Tibial artery (tissue), 4 donors: ENCODE measurements around the gene CKLF.

Experiments
- DNase-seq, 2 donors: peaks; one replicate each; pipeline ENCODE4 v3.0.0-alpha.2; 2019
- H3K27ac ChIP-seq, 2 donors: fragments of 200-600 bp; sonication (generic) in 1 of 2; 1 replicate in 1 of 2; 2 replicates in 1 of 2; pipeline ENCODE4 v1.5.1; 2018 to 2019; ENCODE audit warnings: mild to moderate bottlenecking in 1 of 2
- H3K27me3 ChIP-seq, 2 donors: fragments of 200-600 bp; sonication (generic) in 1 of 2; one replicate each; pipeline versions ENCODE4 v1.5.1 to v1.6.0; 2016 to 2019
- H3K36me3 ChIP-seq, 3 donors: fragments of 200-600 bp; sonication (generic) in 2 of 3; one replicate each; pipeline ENCODE4 v1.5.1; 2016 to 2019; ENCODE audit warnings: mild to moderate bottlenecking in 2 of 3
- H3K4me1 ChIP-seq, 4 donors: fragments of 200-600 bp; sonication (generic) in 2 of 4; 1 replicate in 3 of 4; 2 replicates in 1 of 4; pipeline ENCODE4 v1.5.1; 2016 to 2019
- H3K4me3 ChIP-seq, 2 donors: fragments of 200-600 bp; sonication (generic) in 1 of 2; 1 replicate in 1 of 2; 2 replicates in 1 of 2; pipeline ENCODE4 v1.5.1; 2018 to 2019; ENCODE audit warnings: mild to moderate bottlenecking in 2 of 2
- H3K9me3 ChIP-seq, 3 donors: fragments of 200-600 bp; sonication (generic) in 1 of 3; one replicate each; pipeline ENCODE4 v1.5.1; 2016 to 2019
- intact Hi-C: fragments of 100-400 bp; cut with DNase I; formaldehyde crosslinking; loops from one replicate; pipeline ENCODE4 v1.15.0; 2023; ENCODE audit warnings: low total_unique reads
- TF ChIP-seq, protein P1 (sequence below), 2 experiments: fragments of 200-600 bp in 1 of 2; fragments of 450-650 bp in 1 of 2; IDR thresholded peaks; one replicate each; pipeline ENCODE4 v1.5.1; 2017 to 2019; ENCODE audit warnings: antibody characterized with exemption in 2 of 2, mild to moderate bottlenecking in 1 of 2, moderate library complexity in 1 of 2

The CKLF gene

GRCh38 chr16:66554495-66554894, 2.1 kb downstream of the CKLF start:
- Histone ChIP-seq H3K27ac (no peak overlapping the region), H3K36me3 (peaks cover 0 to 15% (median 0%) of the 10 kb centered on the region in 3 donors), H3K27me3 (no peaks in the 10 kb centered on the region), H3K4me3 (no peak overlapping the region), H3K9me3 (no peaks in the 10 kb centered on the region), H3K4me1 (peaks cover 0 to 51% (median 29%) of the 10 kb centered on the region in 4 donors)
- DNase-seq, result no peak
- TF ChIP-seq, protein P1, sequence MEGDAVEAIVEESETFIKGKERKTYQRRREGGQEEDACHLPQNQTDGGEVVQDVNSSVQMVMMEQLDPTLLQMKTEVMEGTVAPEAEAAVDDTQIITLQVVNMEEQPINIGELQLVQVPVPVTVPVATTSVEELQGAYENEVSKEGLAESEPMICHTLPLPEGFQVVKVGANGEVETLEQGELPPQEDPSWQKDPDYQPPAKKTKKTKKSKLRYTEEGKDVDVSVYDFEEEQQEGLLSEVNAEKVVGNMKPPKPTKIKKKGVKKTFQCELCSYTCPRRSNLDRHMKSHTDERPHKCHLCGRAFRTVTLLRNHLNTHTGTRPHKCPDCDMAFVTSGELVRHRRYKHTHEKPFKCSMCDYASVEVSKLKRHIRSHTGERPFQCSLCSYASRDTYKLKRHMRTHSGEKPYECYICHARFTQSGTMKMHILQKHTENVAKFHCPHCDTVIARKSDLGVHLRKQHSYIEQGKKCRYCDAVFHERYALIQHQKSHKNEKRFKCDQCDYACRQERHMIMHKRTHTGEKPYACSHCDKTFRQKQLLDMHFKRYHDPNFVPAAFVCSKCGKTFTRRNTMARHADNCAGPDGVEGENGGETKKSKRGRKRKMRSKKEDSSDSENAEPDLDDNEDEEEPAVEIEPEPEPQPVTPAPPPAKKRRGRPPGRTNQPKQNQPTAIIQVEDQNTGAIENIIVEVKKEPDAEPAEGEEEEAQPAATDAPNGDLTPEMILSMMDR (IDR thresholded peaks at IDR 0.05), result no peak
- intact Hi-C loops, result loop anchor here (5.0 kb wide), 1 partner anchor 77 kb away; no protein-coding TSS in a partner anchor

- Histone ChIP-seq H3K36me3 (peaks cover 0 to 40% (median 5%) of the 10 kb centered on the region in 3 donors), H3K4me1 (peaks cover 0 to 19% (median 0%) of the 10 kb centered on the region in 4 donors), H3K9me3 (no peaks in the 10 kb centered on the region), H3K27me3 (no peaks in the 10 kb centered on the region), H3K4me3 (no peak overlapping the region), H3K27ac (no peak overlapping the region)
- TF ChIP-seq, protein P1 (IDR thresholded peaks at IDR 0.05), result no peak
- intact Hi-C loops, result no loop called here
- DNase-seq, result no peak
Observed at GRCh38 chr16:66560107-66560506, 7.7 kb downstream of the CKLF start.

DNA sequence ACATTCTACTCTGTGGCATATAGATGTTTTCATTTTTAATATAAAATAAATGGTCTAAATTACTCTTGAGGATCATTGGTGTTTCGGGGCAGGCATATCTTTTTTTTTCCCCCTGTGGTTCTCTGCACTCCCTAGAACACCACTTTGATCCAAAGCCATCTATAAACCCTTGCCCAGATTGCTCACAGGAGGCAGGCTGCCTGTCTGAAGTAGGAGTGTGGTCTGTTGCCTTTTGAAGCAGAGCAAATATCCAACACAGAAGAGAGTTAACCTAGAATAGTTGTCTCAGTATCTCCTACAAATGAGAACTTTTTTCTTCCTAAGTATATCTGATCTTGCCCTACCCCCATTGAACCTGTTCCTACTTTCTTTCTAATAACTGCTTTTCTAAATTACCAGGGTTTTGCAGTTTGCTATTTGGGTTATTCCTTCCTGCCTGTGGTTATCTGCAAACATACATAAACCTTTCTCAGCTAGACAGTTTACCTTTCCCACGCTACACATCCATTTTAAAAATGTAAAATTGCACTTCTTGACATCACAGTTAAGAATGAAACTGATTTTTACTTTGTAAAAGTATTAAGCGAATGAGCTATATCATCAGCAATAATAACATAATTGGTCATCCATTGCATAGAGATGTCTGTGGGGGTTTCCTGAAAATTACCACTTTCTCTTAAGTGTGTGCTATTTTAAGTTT, 9.2 kb downstream of the CKLF start:
- no peak overlapping the region for H3K4me3 ChIP-seq
- intact Hi-C loops, result no loop called here
- H3K27me3 ChIP-seq, result no peaks in the 10 kb centered on the region
- TF ChIP-seq, protein P1 (IDR thresholded peaks at IDR 0.05), result no peak
- peaks cover 0 to 10% (median 0%) of the 10 kb centered on the region in 4 donors for H3K4me1 ChIP-seq
- H3K36me3 ChIP-seq, result peaks cover 8 to 52% (median 14%) of the 10 kb centered on the region in 3 donors
- DNase-seq, result no peak
- no peaks in the 10 kb centered on the region for H3K9me3 ChIP-seq
- no peak overlapping the region for H3K27ac ChIP-seq

GRCh38 chr16:66562409-66562808, 10.0 kb downstream of the CKLF start:
- no peak overlapping the region for H3K4me3 ChIP-seq
- H3K4me1 ChIP-seq, result peaks cover 0 to 1% (median 0%) of the 10 kb centered on the region in 4 donors
- H3K36me3 ChIP-seq, result peaks cover 12 to 51% (median 21%) of the 10 kb centered on the region in 3 donors
- intact Hi-C loops, result no loop called here
- no peak overlapping the region for H3K27ac ChIP-seq
- TF ChIP-seq, protein P1 (IDR thresholded peaks at IDR 0.05), result no peak
- no peaks in the 10 kb centered on the region for H3K9me3 ChIP-seq
- DNase-seq, result no peak
- H3K27me3 ChIP-seq, result no peaks in the 10 kb centered on the region

GRCh38 chr16:66562986-66563385, 10.6 kb downstream of the CKLF start:
- H3K27ac ChIP-seq, result no peak overlapping the region
- H3K4me1 ChIP-seq, result no peaks in the 10 kb centered on the region
- H3K9me3 ChIP-seq, result no peaks in the 10 kb centered on the region
- TF ChIP-seq, protein P1 (IDR thresholded peaks at IDR 0.05), result no peak
- no peak for DNase-seq
- intact Hi-C loops, result no loop called here
- H3K36me3 ChIP-seq, result peaks cover 12 to 50% (median 21%) of the 10 kb centered on the region in 3 donors
- no peak overlapping the region for H3K4me3 ChIP-seq
- H3K27me3 ChIP-seq, result no peaks in the 10 kb centered on the region
